H1 (cell line): ENCODE results near the gene NUBP2. TPM values are rescaled to one million over a fixed set of nuclear protein-coding genes. Genes with fewer than 3 reads are reported as not detected.

Experiments
- CREB1 ChIP-seq: IDR thresholded peaks from 2 replicates; pipeline ENCODE4 v1.6.1; 2012; ENCODE audit warnings: inconsistent platforms
- EZH2 ChIP-seq: fragments of 200-600 bp; sonication (generic); IDR thresholded peaks from 2 replicates; pipeline ENCODE4 v1.7.1; 2012; ENCODE audit warnings: low read depth, mild to moderate bottlenecking, moderate library complexity, low read length, inconsistent platforms; ENCODE audit not compliant: severe bottlenecking
- NANOG ChIP-seq: IDR thresholded peaks from 2 replicates; pipeline ENCODE4 v1.6.1; 2011; ENCODE audit warnings: low read length, low read depth, mild to moderate bottlenecking, inconsistent platforms; ENCODE audit not compliant: insufficient read depth, poor library complexity, severe bottlenecking
- SIN3A ChIP-seq, 2 experiments: IDR thresholded peaks in 1 of 2; conservative IDR thresholded peaks in 1 of 2; 2 replicates each; pipeline ENCODE4 v1.6.1; 2011 to 2012; ENCODE audit warnings: low read length in 2 of 2, improper control_type of control experiment in 1 of 2, low read depth in 1 of 2, mild to moderate bottlenecking in 1 of 2
- polyA plus RNA-seq, 7 experiments: library from polyadenylated mRNA; depleted of rRNA in 3 of 7; stranded (reverse) in 5 of 7; unstranded in 2 of 7; fragments of >200 nt in 5 of 7; fragments of 200-250 nt in 2 of 7; gene quantifications; 1 replicate in 5 of 7; 2 replicates in 1 of 7; 4 replicates in 1 of 7; pipeline versions ENCODE4 v1.2.1 to v1.2.3, GENCODE V29; 2011 to 2013; ENCODE audit warnings: missing spikeins in 2 of 7, mixed read lengths in 2 of 7
- total RNA-seq: library from RNA; stranded (reverse); fragmentation: NEBNext Ultra II Directional; extraction: Animal tissue kit (Norgen Biotek cat#: 25700); gene quantifications from 2 replicates; pipeline ENCODE4 v1.2.1, GENCODE V29; 2021

Gene NUBP2
- total and polyA plus RNA-seq, 2 of the 8 experiments (the other 6 are each of a cell fraction or from before 2014, with no cell fraction given) = 70.3 to 96.9 TPM

- TF ChIP-seq SIN3A (conservative IDR thresholded peaks at IDR 0.05 in 1 of 2, IDR thresholded peaks at IDR 0.05 in 1 of 2; ENCODE audit: low read depth in 1 of 2, low read length in 2 of 2) (no peak), NANOG (no peak), EZH2 (no peak), CREB1 (no peak)
These were observed 4.7 kb downstream of the NUBP2 start (continued) for GRCh38 chr16:1787322-1788094.
